Gastroesophageal sphincter (tissue), 3 donors: ENCODE measurements around the gene ZIC4.

Source experiments
- CTCF ChIP-seq, 4 experiments: fragments of 200-600 bp in 2 of 4; fragments of 450-650 bp in 2 of 4; sonication (generic) in 1 of 4; IDR thresholded peaks; one replicate each; pipeline ENCODE4 v1.5.1; 2017 to 2019; ENCODE audit warnings: antibody characterized with exemption in 4 of 4, mild to moderate bottlenecking in 2 of 4, moderate library complexity in 2 of 4
- EP300 ChIP-seq: sonication (generic); formaldehyde crosslinking; IDR thresholded peaks from one replicate; pipeline ENCODE4 v1.6.1; 2017; ENCODE audit warnings: antibody characterized with exemption, mild to moderate bottlenecking
- POLR2A ChIP-seq, 2 donors: fragments of 450-650 bp; IDR thresholded peaks; one replicate each; pipeline ENCODE4 v1.6.1; 2017; ENCODE audit warnings: antibody characterized with exemption in 2 of 2, mild to moderate bottlenecking in 2 of 2, moderate library complexity in 1 of 2
- POLR2AphosphoS5 ChIP-seq: sonication (generic); formaldehyde crosslinking; IDR thresholded peaks from one replicate; pipeline ENCODE4 v1.6.1; 2017; ENCODE audit warnings: antibody characterized with exemption

- no peak for TF ChIP-seq CTCF (IDR thresholded peaks at IDR 0.05)
- no peak for TF ChIP-seq POLR2AphosphoS5
- TF ChIP-seq POLR2A (IDR thresholded peaks at IDR 0.05) = no peak
- TF ChIP-seq EP300 = no peak
These were observed 2.1 kb upstream of the ZIC4 start for GRCh38 chr3:147408188-147409100.
